GM19025 (cell line): ENCODE data around the gene DISP3.

Experiments
- ATAC-seq: cut with Tn5 transposase; IDR thresholded peaks from one replicate; pipeline ENCODE4 v1.9.1; 2021; ENCODE audit warnings: mild to moderate bottlenecking, low read depth, moderate library complexity; ENCODE audit not compliant: unreplicated experiment

Gene DISP3

DNA sequence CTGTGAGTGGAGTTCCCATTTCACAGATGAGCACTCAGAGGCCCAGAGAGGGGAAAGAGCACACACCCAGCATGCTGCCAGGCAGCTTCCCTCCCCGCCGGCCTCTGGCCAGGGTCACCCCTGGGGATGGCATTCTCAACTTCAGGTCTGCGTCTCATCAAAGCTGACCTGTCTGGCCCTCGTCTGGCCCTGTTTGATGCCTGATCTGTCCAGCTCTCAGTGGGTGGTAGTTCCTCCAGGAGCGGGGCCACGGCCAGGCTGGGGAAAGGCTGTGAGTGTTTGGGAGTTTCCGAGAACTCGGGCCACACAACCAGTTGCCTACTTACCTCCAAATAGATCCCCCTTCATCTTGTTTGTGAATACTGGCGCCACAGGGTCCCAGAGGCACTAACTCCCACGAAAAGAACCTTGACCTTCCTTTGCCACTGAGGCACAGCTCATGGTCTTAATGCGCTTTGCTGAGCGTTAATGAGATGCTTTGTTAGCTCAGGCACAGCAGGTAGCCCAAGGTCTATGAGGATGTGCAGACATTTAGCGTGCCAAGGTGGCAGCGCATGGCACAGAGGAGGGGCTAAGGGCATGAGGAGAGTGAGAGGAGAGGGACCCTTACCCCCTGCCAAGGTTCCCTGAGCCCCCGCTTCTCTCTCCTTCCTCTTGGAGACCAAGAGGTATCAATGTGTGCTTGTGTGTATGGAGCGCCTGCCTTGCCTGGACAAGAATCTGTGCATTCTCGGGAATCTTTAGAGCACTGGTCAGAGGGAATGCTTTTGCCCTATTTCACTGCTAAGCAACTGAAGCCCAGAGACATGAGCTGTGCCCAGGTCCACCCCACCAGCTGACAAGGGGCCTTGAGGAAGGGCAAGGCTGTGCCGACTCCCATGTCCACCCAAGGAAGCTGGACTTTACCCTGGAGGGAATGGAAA lies 61.2 kb downstream of the DISP3 start:
- ATAC-seq = no peak

DNA sequence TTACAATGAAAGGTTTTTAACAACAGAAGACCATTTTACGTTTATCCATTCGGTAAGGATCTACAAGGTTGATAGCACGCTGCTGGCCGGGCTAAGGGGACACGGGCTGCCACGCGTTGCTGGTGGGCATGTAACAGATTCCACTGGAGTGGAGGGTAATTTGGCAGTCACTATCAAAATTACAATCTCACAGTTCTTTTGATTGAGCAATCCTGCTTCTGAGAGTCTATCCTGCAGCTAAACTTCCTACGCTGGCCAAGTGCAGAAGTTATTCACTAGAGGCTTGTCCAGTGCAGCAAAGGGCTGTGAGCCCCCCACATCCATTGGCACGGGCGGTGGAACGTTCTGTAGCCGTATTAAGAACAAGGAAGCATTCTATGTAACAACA lies 61.8 kb downstream of the DISP3 start:
- no peak for ATAC-seq

DNA sequence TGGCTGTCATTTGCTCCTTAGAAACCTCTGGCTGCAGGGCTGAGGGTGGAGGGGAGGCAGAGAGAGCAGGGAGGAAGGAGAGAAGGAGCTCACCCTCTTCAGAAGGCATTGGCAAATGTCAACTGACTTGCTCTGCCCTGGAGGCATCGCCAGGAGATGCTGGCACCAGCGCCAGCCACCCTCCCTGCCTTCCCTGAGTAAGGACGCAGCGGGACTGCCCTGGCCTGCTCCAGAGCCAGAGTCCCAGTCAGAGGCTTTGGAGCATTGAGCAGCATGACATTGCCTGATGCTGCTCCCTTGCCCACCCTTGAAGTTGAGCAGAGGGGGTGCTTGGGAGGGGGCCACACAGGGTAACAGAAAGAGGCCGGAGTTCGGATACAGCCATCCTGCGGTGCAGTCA lies 62.3 kb downstream of the DISP3 start:
- ATAC-seq = no peak

DNA sequence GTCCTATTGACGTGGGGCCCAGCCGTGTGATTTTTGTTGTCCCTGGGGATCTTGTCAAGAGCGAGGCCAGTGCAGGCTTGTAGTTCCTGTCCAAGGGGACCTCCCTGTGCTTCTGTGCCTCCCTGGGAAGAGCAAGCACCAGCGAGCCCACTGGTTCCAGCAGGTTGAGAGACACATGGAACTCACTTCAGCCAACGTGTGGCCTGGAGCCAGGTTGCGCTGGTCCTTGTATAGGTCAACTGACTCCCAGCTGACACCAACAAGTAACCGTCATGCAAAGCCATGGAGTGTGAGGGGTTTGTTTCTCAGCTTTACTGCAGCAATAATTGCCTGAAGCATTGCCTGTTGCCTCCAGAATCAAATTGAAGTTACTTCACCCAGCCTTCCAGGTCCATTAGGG lies 63.0 kb downstream of the DISP3 start:
- ATAC-seq = no peak

DNA sequence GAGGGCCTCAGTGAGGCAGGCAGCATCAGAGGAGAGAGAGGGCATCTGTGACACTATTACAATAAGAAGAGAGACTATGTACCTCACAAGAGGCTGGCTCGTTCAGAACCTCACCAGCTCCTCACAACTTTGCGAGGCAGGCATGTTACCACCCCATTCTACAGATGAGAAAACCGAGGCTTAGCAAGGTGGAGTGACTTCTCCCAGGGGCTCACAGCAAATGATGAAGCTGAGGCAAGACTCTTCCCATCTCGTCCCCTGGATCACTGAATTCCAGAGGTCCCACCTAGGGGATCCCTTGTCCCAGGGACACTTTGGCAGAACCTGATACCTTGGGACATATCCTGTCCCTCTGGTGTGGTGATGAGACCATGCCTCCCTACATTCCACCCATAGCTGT lies 64.4 kb downstream of the DISP3 start:
- no peak for ATAC-seq

DNA sequence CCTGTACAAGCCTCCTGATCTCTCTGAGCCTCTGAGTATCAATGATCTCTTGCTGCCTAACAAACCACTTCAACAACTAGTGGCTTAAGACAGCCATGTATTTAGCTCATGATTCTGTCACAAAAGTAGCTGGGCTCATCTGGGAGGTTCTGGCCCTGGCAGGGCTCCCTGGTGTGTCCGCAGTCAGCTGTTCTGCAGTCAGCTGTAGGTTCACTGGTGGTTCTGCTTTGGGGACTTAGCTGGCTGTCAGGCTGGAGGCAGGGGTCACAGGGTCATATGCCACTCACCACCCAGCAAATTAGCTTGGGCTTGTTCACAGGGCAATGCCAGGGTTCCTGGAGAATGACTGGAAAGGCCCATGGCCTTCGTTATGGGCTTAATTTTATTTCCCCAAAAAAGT lies 64.8 kb downstream of the DISP3 start:
- ATAC-seq = no peak

DNA sequence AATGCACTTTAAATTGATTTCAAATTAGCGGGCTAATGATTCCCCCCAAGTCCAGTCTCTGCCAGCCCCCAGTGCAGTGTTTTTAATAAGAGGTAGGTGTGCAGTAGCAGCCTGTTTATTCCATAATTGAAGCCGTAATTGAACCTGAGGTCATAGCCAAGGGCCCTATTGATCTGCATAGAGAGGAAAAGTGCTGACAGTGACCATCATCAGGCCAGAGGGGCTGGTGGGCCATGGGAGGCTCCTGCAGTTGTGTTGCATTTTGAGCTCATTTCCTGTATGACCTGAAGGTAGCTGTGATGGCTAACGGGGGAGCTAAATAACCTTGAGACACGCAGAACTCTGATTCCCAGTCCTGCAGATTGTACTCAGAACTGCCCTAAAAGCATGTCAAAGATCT lies 67.5 kb downstream of the DISP3 start:
- ATAC-seq = no peak

DNA sequence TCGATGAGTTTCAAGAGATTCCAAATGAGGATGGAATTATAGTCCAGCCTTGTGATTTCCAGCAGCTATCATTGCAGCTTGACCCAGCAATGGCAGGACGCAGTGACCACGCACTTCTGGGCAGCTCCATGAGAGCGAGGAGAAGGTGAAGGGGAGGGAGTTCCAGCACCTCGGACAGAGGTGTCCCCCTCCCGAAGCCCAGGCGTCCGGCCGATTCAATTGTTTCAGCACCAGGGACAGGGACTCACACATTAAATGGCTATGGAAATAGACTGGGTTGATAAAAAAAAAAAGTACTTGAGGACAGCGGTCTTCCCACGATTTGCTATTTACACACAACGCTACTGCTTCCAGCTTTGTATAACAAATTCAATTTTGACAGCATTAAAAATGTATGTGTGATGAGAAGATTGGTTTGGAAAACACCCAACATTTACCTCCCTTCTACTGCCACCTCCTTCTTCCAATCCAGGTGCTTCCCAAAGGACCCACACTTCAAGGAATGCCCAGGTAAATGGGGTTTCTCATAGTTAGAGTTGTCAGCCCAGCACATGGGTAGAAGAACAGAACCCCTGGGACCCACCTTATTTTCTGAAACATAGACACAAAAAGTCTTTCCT lies 71.8 kb downstream of the DISP3 start:
- no peak for ATAC-seq

DNA sequence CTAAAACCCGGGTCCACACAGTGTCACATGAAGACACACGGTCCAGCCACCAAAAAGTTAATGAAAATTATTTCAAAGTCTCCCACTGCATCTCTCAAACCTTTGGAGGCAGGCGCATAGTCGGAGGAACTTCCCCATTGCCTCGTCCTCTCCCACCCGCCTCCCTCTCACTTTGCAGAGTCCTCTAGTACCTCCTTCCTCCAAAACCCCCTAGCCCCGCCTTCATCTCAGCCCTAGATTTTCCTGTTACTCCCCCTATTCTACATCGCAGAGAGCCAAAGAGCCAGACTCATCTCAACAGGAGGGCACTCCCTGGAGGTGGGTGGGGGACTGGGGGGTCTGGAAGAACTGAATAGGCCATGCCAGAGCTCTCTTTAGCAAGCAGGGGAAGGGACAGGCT lies 79.3 kb downstream of the DISP3 start:
- ATAC-seq = no peak

DNA sequence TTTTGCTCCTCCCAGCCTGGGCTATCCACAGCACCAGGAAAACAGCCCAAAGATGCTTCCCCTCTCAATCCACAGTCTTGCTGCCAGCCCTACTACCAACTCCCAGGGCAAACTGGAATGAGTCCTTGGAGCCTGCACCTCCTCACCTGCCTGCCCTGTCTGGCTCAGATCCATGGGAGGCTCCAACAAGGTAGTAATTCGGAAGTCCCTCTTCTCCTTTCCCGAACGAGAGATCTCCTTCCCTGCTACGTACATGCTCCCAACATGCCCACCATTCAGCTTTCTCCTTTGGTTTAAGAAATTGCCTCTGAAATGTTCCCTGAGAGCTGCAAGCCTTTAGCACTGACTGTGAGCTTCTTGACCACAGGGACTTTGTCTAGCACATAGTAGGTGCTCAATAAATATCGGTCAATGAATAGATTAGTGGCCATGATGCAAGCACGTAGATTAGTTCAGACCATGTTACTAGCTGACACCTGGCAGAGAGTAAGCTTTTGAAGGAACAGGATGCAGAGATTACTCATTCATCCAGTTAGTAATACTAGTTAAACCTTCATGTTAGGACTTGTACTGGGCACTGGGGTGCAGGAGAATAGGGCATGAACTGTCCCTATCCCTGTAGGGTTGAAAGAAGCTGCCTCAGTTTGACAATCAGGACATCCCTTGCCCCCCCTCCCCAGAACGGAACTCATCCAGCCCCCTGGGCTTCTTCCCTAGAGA lies 80.1 kb downstream of the DISP3 start:
- ATAC-seq = no peak

DNA sequence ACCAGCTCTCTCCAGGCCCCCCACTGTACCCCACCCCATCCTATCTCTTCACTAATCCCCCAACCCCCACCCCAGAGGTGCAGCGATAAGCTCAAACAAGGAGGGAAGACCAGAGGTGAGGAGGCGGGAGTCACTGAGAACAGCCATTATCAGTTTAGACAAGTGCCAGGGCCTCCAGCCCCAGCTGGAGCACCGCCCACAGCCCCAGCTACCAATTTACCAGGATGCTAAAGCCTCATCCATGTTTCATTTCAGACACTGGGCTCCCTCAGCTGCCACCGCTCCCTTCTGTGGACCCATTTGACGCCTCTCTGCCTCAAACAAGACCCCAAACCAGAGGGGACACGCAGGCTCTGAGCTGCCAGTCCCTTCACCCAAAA lies 80.6 kb downstream of the DISP3 start:
- no peak for ATAC-seq

DNA sequence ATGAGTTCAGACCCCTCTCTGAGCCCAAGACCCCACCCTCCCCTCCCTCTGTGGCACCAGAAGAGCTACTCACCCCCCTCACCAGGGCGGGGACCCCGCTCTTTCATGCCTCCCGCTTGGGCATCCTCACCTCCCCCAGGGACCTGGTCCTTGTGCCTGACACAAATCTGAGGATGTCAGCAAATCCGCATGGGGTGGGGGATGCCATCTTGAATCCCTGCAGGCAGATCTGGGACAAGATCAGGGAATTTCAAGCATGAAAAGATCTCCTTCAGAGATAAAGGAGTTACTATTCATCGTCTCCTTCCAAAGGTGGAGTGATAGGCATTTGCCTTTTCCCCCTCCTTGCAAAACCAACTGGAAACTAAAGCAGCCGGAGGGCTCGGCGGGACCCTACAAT lies 81.1 kb downstream of the DISP3 start:
- no peak for ATAC-seq

DNA sequence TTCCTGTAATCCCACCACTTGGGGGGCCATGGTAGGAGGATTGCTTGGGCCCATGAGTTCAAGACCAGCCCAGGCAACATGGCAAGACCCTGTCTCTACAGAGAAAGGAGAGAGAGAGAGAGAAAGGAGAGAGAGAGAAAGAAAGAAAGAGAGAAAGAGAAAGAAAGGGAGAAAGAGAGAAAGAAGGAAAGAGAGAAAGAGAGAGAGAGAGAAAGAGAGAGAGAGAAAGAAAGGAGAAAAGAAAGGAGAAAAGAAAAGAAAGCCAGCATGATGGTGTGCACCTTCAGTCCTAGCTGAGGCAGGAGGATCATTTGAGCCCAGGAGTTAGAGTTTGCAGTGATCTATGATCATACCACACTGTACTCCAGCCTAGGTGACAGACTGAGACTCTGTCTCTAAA lies 82.8 kb downstream of the DISP3 start:
- no peak for ATAC-seq

DNA sequence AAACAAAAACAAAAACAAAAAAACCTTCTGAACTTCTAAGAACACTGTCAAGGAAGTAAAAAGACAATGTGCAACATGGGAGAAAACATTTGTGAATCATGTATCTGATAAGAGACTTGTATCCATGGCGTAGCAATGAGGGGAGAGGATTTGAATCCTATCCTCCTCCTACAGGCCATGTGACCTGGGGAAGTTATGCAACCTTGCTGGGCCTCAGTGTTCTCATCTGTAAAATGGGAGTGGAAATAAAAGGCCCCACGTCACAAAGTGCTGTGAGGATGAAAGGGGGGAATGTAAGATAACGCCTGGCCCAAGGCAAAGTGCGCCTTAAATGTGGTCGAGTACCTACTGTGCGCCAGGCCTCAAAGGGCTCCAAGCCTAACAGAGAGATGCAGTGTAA lies 83.7 kb downstream of the DISP3 start:
- ATAC-seq = no peak

DNA sequence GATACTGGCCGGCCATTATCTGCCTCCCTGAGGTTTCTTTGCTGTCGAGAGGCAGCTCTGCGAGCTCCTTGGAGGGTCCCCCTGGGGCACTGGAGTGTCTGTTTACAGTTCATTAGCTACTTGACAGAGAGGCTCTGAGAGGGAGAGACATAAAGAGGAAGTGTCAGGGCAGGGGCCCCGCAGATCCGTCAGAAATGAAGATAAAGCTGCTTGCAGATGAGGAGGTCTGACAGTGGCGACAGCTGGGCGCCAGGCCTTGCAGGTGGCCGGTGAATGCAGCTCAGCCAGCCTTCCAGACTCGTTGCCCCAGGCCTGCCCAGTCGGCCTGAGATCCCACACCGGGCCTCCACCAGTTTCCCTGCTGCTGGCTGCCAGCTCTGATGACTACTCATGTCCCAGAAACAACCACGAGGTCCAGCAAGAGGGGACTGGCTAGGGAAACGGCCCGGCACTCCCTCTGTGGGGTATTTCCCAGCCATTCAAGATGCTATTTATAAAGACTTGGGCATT lies 84.7 kb downstream of the DISP3 start:
- no peak for ATAC-seq

DNA sequence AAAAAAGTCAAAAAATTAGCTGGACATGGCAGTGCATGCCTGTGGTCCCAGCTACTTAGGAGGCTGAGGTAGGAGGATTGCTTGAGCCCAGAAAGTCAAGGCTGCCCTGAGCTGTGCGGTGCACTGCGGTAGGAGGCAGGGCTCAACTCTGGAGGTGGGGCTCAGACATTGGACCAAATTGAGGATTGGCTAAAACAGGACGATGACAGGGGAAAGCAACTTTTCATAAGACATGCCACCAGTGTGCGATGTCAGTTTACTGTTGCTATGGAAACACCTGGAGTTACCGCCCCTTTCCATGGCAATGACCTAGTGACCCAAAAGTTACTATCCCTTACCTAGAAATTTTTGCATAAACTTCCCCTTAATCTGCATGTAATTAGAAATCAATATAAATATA lies 85.3 kb downstream of the DISP3 start:
- no peak for ATAC-seq

DNA sequence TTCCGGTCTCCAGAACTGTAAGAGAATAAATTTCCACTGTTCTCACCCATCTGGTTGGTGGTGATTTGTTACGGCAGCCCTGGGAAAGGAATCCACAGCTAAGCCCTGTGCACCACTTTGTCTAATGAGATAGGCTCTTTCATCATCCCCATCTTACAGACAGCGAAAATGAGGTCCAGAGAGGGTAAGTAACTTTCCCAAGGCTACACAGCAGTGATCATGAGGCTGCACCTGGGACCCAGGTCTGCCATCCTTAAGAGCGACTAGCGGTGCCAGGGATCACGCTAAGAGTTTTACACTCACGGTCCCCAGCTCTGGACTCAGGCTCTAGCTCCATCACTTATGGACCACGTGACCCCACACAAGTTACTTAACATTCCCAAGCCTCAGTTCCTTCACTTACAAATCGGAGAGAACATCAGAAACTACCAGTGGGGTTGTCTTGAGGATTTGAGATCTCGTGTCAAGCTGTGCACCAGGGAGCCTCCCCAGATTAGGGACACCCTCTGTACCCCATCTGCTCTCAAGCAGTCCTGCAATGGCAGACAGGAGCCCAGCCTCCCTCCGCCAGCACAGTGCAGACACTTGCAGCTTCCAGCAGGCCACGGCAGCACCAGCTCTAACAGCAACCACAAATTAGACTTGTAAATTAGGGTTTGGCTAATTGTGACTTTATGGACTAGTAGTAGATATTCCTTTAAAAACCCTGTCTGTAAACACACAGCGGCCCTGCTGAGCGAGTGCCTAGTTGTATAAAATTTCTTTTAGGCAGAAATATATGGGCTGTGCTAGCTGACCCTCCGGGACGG lies 87.3 kb downstream of the DISP3 start:
- no peak for ATAC-seq

DNA sequence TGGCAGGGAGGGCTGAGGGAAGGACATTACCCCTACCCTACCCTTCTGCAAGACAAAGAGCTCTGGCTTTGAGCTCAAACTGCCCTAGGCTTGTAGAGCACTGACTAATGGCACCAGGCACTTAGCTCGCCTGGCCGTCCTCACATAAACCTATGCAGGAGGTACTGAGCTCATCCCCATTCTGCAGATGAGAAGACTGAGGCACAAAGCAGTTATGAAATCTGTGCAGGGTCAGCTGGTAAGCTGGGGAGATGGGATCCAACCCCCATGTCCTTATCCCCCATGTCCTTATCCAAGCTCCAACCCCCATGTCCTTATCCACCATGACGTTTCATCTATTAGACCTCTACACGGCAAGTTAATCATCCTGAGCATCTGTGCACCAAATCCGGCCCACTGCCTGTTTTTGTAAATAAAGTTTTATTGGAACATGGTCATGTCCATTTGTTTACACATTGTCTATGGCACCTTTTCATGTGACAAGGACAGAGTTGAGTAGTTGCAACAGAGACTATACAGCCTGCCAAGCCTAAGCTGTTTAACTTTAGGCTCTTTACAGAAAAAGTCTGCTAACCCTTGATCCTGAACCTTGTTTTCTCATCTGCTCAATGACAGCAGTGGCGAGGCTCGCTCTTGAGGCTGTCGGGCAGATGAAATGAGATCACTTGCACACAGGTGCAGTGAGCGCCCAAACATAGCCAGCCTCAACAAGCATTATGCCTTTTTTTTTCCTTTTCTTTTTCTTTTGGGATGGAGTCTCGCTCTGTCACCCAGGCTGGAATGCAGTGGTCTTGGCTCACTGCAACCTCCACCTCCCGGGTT lies 88.5 kb downstream of the DISP3 start:
- ATAC-seq = no peak

DNA sequence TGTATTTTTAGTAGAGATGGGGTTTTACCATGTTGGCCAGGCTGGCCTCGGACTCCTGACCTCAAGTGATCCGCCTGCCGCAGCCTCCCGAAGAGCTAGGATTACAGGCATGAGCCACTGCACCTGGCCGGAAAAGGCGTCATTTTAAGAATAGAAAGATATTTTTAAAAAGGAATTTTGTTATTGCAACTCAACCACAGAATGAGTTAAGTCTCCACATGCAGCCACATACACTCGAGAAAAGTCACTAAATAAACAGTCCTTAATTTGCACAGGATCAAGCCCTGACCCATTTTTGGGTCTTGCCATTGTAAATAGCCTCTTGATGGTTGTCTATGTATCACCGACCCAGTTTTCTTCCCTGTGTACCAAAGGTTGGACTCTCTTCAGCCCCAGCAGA lies 89.7 kb downstream of the DISP3 start:
- no peak for ATAC-seq

DNA sequence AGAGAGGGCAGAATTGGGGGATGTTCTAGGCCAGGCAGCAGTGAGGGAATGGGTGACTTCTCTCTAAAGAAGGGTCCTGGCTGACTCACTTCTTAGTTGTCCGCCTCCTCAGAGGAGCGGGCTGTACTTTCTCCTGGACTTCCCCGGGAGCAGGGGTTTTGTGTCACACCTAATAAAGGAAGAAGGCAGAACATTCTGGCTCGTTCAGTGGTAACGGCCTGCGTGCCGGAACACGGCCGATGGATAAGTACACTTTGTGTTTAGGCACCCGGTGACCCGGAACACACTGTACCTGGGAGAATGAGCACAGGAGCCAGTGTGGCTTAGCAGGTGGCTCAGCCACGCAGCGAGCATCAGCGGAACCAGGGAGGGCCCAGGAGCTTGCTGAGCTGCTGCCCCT lies 90.6 kb downstream of the DISP3 start:
- ATAC-seq = no peak
